ENCODE results near the gene MYOCD.
A peak's percentile ranks its signal among the peaks of the same experiment; 100 is the strongest.
"Not testable (repeated sequence)": the region's sequence is repeated elsewhere in the genome, so short reads cannot be mapped to it uniquely, and the experiment has no call there.

MYOCD gene, protein sequence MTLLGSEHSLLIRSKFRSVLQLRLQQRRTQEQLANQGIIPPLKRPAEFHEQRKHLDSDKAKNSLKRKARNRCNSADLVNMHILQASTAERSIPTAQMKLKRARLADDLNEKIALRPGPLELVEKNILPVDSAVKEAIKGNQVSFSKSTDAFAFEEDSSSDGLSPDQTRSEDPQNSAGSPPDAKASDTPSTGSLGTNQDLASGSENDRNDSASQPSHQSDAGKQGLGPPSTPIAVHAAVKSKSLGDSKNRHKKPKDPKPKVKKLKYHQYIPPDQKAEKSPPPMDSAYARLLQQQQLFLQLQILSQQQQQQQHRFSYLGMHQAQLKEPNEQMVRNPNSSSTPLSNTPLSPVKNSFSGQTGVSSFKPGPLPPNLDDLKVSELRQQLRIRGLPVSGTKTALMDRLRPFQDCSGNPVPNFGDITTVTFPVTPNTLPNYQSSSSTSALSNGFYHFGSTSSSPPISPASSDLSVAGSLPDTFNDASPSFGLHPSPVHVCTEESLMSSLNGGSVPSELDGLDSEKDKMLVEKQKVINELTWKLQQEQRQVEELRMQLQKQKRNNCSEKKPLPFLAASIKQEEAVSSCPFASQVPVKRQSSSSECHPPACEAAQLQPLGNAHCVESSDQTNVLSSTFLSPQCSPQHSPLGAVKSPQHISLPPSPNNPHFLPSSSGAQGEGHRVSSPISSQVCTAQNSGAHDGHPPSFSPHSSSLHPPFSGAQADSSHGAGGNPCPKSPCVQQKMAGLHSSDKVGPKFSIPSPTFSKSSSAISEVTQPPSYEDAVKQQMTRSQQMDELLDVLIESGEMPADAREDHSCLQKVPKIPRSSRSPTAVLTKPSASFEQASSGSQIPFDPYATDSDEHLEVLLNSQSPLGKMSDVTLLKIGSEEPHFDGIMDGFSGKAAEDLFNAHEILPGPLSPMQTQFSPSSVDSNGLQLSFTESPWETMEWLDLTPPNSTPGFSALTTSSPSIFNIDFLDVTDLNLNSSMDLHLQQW

DNA sequence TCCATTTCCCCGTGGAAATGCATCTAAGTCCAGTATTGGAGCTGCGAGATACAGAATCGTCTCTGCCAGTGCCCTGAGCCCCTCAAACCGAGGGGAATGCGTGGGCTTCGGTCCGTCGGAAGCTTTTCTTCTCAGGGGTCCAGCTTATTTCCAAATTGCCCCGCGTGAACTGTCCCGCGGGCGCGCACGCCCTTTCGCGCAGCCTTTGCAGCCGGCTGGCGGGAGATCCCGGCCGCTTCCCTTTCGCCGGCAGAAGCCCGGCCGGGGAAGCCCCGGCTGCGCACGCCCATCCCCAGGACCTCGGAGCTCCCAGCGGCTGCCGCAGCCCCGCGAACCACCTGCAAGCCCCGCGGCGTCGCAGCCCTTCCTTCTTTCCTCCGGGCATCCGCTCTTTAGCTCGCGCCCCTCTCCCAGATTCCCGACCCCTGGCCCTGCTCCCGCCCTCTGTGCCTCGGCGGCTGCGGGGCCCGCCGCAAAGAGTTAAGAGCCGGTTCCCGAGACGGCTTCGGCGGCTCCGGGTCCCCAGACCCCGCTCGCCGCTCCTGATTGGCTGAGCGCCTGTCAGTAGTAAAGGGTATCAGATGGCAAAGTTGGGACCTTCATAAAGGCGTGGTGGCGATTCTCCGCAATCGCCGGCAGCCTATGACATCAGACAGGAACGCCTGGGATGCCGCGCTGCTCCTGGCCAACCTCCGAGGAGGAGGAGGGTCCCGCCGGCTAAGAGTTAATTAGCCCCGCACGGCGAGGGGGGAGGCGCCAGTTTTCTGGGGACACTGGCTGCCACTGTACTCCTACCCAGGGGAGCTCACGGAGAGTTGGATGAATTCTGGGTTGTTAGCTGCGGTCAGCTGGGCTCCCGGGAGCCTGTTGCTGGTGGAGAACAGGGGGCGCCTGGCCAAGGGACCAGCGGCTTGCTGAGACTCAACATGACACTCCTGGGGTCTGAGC lies at the start of gene MYOCD:
MYOCD (plus strand) TSS at position 628 of the 948 bp plus-strand sequence; CDS start at position 927, 299 bp downstream.
- DNase-seq (ENCODE audit: low spot score) = peak; percentile 68

DNA sequence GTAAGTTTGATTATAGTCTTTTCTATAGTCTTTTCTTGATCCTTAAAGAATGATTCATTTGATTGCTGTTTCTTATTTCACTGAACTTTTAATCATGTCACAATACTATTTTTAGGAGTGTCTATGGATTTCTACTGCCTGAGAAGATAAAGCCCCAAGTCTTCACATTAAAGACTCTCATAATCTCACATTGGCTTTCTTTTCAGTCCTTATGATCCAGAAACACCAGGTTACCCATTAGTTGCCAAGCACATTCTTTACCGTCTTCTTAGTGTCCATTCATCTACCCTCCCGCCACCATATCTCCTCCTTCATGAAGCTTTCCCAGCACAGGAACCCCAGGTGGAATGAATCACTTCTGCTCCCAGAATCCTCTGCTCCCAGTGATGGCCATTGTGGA lies 49.5 kb upstream of the MYOCD start:
- DNase-seq (ENCODE audit: low spot score) = no peak

DNA sequence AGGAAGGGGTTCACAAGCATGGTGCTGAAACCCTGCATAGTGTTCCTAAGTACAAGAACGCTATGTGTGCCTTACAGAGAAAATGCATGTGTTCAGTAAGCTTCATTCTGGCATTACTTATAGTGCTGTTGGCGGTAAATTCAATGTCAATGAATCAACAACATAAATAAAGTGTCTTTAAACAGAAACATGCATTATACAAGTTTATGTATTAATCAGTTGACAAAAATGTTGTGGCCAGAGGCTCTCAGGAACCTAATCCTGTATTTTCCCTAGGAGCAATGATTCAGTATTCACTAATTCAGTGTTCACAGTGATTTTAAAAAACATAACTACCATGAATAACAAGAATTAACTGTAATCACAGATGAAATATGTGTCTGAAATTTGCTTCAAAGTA lies 47.1 kb upstream of the MYOCD start:
- DNase-seq (ENCODE audit: low spot score) = no peak

DNA sequence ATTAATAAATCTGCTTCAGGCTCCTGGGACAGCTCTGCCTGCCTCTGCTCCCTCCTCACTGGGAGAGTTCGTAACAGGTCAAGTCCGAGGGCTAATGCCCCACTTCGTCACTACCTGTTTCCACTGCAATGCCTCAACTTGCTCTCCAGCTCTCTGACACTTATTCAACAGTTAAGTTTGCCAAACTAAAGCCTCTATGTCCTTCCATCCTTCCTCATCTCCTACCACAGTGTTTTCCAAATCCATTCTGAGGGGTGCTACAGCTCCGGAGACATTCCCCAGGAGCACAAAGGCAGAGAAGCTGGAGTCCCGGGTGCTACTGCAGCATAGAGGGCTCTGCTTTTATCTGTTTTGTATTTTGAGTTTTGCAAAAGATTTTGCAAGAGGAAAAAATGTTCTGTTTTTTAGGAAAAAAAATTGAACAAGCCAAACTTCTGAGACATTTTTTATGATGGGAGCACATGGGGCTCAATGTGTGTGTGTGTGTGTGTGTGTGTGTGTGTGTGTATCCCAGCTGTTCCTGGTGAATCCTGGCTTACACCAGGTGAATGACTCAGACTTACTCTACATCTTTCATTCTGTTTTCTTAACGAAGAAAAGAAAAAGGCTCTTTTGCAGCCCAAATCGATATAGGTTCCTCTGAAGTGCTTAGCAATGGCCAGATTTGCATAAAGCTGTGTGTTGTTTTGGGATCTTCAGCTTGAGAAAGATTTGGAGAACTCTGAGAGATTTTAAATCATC lies 46.1 kb upstream of the MYOCD start:
- DNase-seq (ENCODE audit: low spot score) = no peak

DNA sequence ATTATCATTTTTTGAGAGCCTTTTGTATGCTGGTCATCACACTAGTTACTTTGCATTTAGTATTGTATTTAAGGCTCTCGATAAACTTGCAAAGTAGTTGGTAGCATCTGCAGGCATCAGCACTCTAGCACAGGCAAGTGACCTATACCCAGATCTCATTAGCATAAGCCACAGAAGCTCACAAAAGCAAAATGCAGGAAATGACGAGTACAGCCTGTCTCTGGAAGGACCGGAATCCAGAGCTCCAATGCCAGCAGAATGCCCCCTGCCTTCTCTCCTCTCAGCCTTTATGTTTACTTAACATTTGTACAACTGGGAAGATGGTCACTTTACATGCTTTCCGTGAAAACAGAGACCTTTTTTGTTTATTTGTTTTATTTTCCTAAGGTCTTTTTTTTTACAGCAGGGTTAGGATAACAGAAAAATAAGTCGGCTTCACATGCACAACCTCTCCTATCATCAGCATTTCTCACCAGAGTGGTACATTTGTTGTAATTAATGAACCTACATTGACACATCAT lies 45.4 kb upstream of the MYOCD start:
- DNase-seq (ENCODE audit: low spot score) = no peak

DNA sequence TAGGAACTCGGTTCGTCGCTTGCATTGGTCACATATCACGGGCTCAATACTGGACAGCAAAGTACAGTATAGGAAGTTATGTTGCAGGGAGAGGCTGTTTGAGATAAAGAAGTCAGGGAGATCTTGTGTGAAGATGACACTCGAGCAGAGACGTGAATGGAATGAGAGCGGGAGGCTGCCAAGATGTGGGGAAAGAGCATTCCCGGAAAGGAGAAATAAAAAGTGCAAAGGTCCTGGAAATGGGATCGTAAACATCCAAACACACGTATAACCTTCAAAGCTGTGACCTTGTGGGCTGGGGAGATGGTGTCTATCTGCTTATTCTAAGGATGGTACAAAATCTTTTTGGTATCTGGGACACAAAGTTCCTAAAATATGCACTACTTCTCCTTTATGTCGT lies 43.0 kb upstream of the MYOCD start:
- DNase-seq (ENCODE audit: low spot score) = no peak

DNA sequence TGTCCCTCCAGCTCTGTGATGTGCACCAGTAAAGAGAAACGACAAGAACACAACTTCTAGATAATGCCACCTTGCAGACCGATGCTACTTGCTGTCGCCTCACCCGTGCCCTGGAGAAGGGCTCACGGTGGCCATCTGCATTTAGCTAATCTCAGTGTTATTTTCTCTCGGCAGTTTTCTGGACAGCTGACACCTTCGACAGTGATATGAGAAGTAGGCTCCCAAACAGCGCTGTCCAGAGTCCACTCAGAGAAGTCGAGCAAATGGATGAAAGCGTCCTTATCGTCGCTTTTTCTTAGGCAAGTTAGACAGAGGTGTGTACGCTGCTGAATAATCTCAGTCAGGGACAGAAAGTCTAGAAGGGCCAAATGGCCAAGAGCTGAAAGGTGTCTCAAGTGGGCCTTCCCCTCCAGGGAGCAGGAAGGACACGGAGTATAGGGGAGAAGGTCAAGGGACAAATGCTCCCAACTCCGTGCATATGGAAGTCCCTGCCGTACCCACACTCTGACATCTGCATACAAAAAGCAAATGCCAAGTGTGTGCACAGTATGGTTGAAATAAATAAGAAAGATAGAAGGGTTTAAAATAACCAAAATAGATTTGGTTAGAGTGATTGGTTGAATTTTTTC lies 42.4 kb upstream of the MYOCD start:
- no peak for DNase-seq (ENCODE audit: low spot score)

DNA sequence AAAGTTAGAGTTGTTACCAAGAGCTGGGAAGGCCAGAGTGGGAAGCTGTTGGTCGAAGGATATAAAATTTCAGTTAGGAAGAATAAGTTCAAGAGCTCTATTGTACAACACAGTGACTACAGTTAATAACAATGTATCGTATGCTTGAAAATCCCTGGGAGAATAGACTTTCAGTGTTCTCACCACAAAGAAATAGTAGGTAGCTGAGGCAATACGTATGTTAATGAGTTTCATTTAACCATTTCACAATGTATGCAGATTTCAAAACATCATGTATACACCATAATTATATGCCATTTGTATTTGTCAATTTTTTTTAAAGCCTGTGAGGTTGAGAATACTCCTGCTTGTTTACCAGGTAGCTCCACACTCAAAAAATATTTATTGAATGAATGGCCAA lies 41.5 kb upstream of the MYOCD start:
- no peak for DNase-seq (ENCODE audit: low spot score)

DNA sequence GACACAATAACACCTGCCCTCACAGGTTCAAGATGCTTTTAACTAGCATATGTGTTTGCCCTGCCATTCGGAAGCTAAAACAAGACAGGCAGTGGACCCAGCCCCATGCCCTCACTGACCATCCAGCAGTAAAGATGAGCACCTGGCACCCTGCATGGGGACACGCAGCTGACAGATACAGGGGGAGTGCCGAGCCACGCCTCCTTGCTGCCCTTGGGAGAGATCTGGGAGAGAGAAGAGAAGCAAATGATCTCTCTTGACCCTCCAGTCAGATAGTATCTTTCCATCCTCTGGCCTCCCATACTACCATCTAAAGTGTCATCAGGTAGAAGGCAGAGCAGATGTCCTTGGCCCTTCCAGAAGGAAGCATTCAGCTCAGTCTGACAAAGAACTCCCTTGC lies 40.6 kb upstream of the MYOCD start:
- DNase-seq (ENCODE audit: low spot score) = no peak

DNA sequence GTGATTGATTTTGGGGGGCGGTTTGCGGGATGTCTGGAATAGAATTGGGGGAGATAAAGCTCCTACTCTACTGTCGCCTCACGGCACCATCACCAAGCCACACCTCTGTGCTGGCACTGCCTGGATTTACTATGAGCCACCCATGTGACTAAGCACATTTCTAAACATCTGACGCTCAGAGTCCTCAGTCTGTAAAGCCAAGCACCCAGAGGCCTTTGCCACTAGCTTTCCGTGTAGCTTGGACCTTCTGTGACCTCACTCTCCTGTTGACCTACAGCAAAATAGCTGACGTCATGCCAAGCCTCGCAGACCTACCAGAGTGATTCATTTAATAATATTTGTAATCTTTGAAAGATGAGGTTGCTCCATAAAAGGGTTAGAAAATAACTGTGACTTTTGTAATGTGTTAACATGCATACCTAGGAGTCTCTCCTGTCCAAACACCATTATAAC lies 38.5 kb upstream of the MYOCD start:
- DNase-seq (ENCODE audit: low spot score) = peak; percentile 79

DNA sequence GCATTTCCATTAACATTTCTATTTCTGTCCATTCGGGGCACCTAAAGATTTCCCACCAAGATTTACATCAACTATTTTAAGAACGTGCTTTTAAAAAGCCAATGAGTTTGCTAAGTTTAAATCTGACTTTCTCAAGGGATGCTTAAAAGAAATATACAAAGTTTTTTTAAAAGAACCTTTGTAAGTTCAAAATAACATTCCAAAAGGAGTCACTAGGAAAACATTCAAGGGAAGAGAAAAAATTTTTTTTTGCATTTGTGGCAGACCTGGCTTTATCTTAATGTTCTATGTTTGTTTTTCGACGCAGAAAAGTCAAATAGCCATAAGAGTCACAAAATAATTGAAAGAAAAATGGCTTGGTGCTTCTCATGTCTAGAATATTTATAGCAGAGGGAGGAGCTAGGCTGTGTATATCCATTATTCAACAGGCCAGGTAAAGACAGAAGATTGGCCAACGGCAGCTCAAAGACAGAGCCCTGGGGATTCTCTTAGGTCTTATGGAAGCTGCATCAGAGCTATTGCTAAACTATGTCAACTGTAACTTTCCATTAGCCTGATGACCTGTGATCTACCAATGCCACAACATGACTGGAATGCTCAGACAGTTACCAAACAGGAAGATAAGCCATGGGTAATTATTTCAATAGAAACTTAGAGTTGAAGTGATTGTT lies 37.8 kb upstream of the MYOCD start:
- no peak for DNase-seq (ENCODE audit: low spot score)

DNA sequence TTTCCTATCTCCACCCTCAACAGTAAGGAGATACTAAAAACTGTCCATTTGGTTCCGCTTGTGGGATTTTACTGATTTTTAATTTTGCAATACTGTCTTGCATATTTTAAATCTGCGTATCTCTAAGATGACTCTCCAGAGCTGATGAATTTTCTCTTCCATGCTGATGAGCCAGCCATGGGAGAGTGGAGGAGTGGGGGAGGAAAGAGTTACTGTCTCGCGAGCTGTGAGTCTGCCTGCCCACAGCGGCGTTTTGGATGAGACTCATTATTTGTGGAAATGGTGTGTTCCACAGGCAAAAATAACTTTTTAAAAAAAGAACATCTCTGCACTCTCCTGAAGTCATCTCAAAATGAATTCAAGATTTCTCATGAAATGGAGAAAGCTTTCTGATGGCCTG lies 34.6 kb upstream of the MYOCD start:
- DNase-seq (ENCODE audit: low spot score) = no peak

DNA sequence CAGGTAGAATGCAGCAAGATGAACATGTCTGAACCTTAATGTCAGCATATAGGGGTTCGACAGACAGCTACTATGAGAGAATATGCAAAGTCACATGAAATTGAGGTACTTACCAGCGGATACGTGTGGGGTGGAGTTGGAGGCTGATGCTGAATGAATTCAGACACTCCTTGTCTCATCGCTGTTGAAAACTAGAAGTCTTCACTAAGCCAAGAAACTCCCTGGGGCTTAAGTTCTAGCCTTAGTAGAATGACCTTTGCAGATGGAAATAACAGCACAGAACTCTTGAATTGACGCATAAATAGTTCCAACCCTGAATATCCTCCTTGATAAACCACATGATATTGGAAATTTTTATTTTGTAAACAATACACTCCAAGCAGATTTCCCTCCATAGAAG lies 32.9 kb upstream of the MYOCD start:
- DNase-seq (ENCODE audit: low spot score) = no peak

DNA sequence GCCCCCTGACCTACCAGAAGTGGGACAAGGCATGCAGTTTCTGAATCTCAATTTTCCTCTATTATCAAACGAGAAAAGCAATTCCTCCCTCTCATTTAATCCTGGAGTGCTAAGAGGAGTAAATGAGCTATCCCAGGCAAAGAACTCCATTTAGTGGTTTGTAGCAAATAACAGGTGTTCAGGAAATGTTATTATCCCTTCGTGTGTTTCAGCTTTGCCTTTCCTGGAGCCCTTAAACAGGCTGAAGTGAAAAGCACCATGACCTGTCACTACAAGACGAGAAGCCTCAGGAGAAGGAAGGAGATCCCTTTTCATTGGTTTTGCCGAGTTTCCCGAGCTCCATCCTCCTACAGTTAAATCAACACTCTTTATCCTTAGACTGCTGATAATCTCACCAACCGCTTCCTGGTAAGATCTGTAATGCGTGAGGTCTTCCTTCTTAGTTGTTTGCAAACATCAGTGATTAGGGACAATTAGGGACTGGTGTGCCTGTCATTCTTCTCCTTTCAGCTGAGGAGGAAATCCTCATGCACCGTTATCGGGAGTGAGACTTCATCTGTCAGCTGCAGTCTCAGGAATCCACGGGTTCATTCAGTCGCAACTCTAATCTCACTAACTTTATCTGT lies 30.8 kb upstream of the MYOCD start:
- no peak for DNase-seq (ENCODE audit: low spot score)

DNA sequence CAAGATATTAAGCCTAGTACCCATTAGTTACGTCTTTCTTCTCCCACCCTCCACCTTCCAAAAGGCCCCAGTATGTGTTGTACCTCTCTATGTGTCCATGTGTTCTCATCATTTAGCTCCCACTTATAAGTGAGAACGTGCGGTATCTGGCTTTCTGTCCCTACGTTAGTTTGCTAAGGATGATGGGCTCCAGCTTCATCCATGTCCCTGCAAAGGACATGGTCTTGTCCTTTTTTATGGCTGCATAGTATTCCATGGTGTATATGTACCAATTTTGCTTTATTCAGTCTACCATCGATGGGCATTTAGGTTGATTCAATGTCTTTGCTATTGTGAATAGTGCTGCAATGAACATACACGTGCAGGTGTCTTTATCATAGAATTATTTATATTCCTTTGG lies 29.7 kb upstream of the MYOCD start:
- DNase-seq (ENCODE audit: low spot score) = not testable (repeated sequence)

DNA sequence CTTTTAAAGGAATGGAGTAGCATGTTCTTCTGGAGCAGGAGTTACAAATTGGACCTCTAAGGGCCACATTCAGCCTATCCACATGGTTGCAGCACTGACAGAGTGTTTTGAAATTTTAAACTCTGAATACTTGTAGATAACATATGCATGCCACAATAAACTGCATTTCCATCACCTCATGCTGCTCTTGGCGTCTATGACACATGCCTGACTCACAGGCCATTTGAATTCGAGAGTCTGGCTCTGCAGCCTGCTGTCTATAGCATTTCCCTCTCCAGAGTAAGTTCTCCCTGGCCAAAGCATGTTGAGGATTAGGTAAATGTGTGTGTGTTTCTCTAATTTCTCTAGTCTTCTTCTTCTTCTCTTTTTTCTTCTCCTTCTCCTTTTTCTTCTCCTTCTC lies 28.7 kb upstream of the MYOCD start:
- peak; percentile 73 for DNase-seq (ENCODE audit: low spot score)

DNA sequence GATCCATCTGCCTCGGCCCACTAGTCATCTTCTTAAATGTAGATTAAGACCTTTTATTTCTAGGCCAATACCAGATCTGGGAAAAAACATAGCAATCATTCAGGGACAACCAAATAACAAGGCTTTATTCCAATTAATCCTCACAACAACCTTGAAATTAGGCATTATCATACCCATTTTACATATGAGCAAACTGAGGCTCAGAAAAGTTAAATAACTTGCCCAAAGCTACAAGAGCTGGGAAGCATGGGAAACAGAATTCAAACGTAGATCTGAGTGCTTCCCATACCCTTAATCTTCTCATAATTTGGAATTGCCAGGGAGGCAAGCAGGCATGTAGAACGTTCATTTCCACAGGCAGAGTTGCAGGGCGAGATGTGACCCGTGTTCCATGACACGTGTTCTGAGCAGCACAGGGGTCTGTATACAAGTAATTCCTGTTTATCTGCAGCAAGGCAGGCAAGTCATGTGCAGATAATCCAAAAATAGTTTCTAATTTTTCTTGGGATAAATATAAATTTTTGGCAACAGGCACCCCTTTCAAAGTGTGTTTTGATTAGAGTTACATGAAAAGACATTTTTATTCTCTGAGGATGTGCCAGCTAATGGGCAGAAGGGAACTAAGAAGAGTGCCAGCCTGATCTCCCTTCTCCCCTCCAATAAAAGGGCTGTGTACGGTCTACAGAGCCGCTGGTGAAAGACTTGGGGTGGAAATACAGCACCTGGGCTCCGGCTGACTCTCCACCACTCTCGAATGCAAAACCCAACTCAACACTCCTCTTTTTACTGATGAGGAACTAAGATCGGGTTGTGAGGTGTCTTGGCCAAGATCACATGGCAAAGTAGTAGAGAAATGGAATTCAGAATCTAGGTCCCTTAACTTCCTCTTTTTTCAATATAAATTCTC lies 27.7 kb upstream of the MYOCD start:
- DNase-seq (ENCODE audit: low spot score) = no peak

DNA sequence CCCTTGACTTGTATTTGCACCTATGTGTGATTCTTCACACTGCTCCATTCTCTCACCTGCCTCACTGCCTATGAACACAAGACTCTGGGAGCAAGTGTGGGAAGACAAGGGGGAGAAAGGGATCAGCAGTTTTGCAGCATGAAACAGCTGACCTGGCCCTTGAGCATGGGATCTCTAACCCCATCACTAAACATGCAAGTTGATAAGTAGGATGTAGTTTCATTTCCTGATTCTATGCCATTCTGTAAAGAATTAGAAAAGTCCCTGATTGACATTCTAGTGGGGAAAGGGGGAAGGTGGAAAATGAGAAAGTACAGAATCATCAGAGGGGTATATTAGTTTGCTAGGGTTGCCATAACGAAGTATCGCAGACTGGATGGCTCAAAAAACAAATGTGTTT lies 25.3 kb upstream of the MYOCD start:
- DNase-seq (ENCODE audit: low spot score) = no peak

Data from AG08396 (cell line).